Stomach (tissue), 9 donors: ENCODE data around the gene PRKG1. TPM values are rescaled to one million over a fixed set of nuclear protein-coding genes. Genes with fewer than 3 reads are reported as not detected.

Source experiments
- DNase-seq, 2 donors: peaks; one replicate each; pipeline versions ENCODE4 v3.0.0 to v3.0.0-alpha.2; 2013 to 2019
- H3K27ac ChIP-seq, 5 donors: fragments of 200-600 bp in 4 of 5; sonication (generic) in 4 of 5; one replicate each; pipeline ENCODE4 v1.5.1; 2013 to 2019; ENCODE audit warnings: mild to moderate bottlenecking in 1 of 5, moderate library complexity in 1 of 5
- H3K27me3 ChIP-seq, 3 donors: fragments of 200-600 bp; sonication (generic); one replicate each; pipeline ENCODE4 v1.5.1; 2017 to 2019; ENCODE audit warnings: mixed run types in 1 of 3
- H3K36me3 ChIP-seq, 4 donors: fragments of 200-600 bp; sonication (generic); 1 replicate in 3 of 4; 2 replicates in 1 of 4; pipeline ENCODE4 v1.5.1; 2016 to 2019
- H3K4me1 ChIP-seq, 4 donors: fragments of 200-600 bp; sonication (generic); one replicate each; pipeline ENCODE4 v1.5.1; 2016 to 2019
- H3K4me3 ChIP-seq, 4 donors: fragments of 200-600 bp; sonication (generic) in 3 of 4; one replicate each; pipeline ENCODE4 v1.5.1; 2016 to 2019; ENCODE audit warnings: mild to moderate bottlenecking in 1 of 4
- H3K9me3 ChIP-seq, 4 donors: fragments of 200-600 bp; sonication (generic); one replicate each; pipeline ENCODE4 v1.5.1; 2016 to 2019
- CTCF ChIP-seq, 7 experiments: fragments of 450-650 bp in 4 of 7; fragments of 200-600 bp in 3 of 7; sonication (generic) in 3 of 7; IDR thresholded peaks; one replicate each; pipeline ENCODE4 v1.5.1; 2016 to 2019; ENCODE audit warnings: antibody characterized with exemption in 7 of 7, control low read depth in 2 of 7, mild to moderate bottlenecking in 1 of 7
- EP300 ChIP-seq: sonication (generic); formaldehyde crosslinking; IDR thresholded peaks from one replicate; pipeline ENCODE4 v1.6.1; 2017; ENCODE audit warnings: antibody characterized with exemption
- POLR2A ChIP-seq, 4 donors: fragments of 450-650 bp; IDR thresholded peaks; one replicate each; pipeline ENCODE4 v1.6.1; 2016; ENCODE audit warnings: antibody characterized with exemption in 4 of 4, control low read depth in 2 of 4, mild to moderate bottlenecking in 1 of 4, moderate library complexity in 1 of 4
- POLR2AphosphoS5 ChIP-seq, 3 donors: sonication (generic); formaldehyde crosslinking; IDR thresholded peaks; one replicate each; pipeline ENCODE4 v1.6.1; 2016; ENCODE audit warnings: antibody characterized with exemption in 3 of 3
- WGBS, 5 donors: extraction: QIAGEN DNeasy Blood & Tissue Kit in 3 of 5; methylation state at CpG; one replicate each; pipeline versions ENCODE4 v1.1.5 to v1.1.7; 2013 to 2018; 5-methylcytosine and 5-hydroxymethylcytosine counted together
- intact Hi-C: fragments of 100-400 bp; cut with DNase I; formaldehyde crosslinking; loops from one replicate; pipeline ENCODE4 v1.15.1; 2023; ENCODE audit warnings: low total_unique reads
- polyA plus RNA-seq, 3 donors: library from polyadenylated mRNA; stranded (reverse); fragments of 200-250 nt; gene quantifications; one replicate each; pipeline ENCODE4 v1.2.3, GENCODE V29; 2013
- total RNA-seq, 5 donors: library from RNA; depleted of rRNA; stranded (reverse); fragments of >200 nt; gene quantifications; one replicate each; pipeline versions ENCODE4 v1.1.0 to v1.2.3, GENCODE V29; 2014 to 2016
- donor health status: healthy with polysubstance abuse.
- donor health status: Bipolar disorder and iron deficiency.
- donor health status: healthy.

Gene PRKG1
- total and polyA plus RNA-seq, 8 donors: 1.5 to 89.2 (median 14.3) TPM

GRCh38 chr10:52210161-52210560, 1135.9 kb downstream of the PRKG1 start:
- no peak overlapping the region for H3K4me3 ChIP-seq
- intact Hi-C loops: loop anchor here (10.0 kb wide), 1 partner anchor 1205 kb away; no protein-coding TSS in a partner anchor
- H3K36me3 ChIP-seq: no peaks in the 10 kb centered on the region
- no peaks in the 10 kb centered on the region for H3K27me3 ChIP-seq
- no peak overlapping the region for H3K27ac ChIP-seq
- no peak for DNase-seq
- H3K9me3 ChIP-seq: no peaks in the 10 kb centered on the region
- TF ChIP-seq CTCF (IDR thresholded peaks at IDR 0.05) (no peak), EP300 (no peak), POLR2A (IDR thresholded peaks at IDR 0.05) (no peak), POLR2AphosphoS5 (IDR thresholded peaks at IDR 0.05) (no peak)
- WGBS, 5 donors: 60 to 79% (median 73%) methylated on average over 6 of the region's 6 CpGs
- peaks cover 0 to 21% (median 4%) of the 10 kb centered on the region in 4 donors for H3K4me1 ChIP-seq

- H3K4me1 ChIP-seq: peaks cover 0 to 31% (median 6%) of the 10 kb centered on the region in 4 donors
- H3K36me3 ChIP-seq: no peaks in the 10 kb centered on the region
- H3K27ac ChIP-seq: peak overlapping the region in 3 of 5 donors; percentile 31 to 55 (median 44)
- TF ChIP-seq POLR2A (IDR thresholded peaks at IDR 0.05): no peak
- H3K4me3 ChIP-seq: no peak overlapping the region
- intact Hi-C loops: loop anchor here (10.0 kb wide), 1 partner anchor 1207 kb away; no protein-coding TSS in a partner anchor
- no peaks in the 10 kb centered on the region for H3K27me3 ChIP-seq
- H3K9me3 ChIP-seq: no peaks in the 10 kb centered on the region
- peak in 1 of 2 donors; percentile 55 for DNase-seq
- WGBS, 5 donors: 42 to 63% (median 55%) methylated on average over 4 of the region's 4 CpGs
Measured at GRCh38 chr10:52212062-52212461, 1137.8 kb downstream of the PRKG1 start.

- Histone ChIP-seq H3K4me1 (peaks cover 0 to 31% (median 6%) of the 10 kb centered on the region in 4 donors), H3K36me3 (no peaks in the 10 kb centered on the region), H3K9me3 (no peaks in the 10 kb centered on the region), H3K27ac (peak overlapping the region in 4 of 5 donors; percentile 31 to 63 (median 50)), H3K4me3 (no peak overlapping the region), H3K27me3 (no peaks in the 10 kb centered on the region)
- WGBS, 5 donors: 25 to 48% (median 39%) methylated on average over 4 of the region's 4 CpGs
- TF ChIP-seq POLR2AphosphoS5 (IDR thresholded peaks at IDR 0.05): no peak
- no peak for TF ChIP-seq EP300
- TF ChIP-seq CTCF (IDR thresholded peaks at IDR 0.05): no peak
- TF ChIP-seq POLR2A (IDR thresholded peaks at IDR 0.05): no peak
- intact Hi-C loops: loop anchor here (10.0 kb wide), 1 partner anchor 1208 kb away; no protein-coding TSS in a partner anchor
- peak in 1 of 2 donors; percentile 51 for DNase-seq
Measured at GRCh38 chr10:52212802-52213201, 1138.5 kb downstream of the PRKG1 start.

- intact Hi-C loops: loop anchor here (10.0 kb wide), 1 partner anchor 1209 kb away; no protein-coding TSS in a partner anchor
- Histone ChIP-seq H3K9me3 (no peaks in the 10 kb centered on the region), H3K27me3 (no peaks in the 10 kb centered on the region), H3K4me1 (peaks cover 0 to 31% (median 6%) of the 10 kb centered on the region in 4 donors), H3K4me3 (no peak overlapping the region), H3K27ac (peak overlapping the region; percentile 16 to 63 (median 44)), H3K36me3 (no peaks in the 10 kb centered on the region)
- TF ChIP-seq CTCF (IDR thresholded peaks at IDR 0.05) (no peak), POLR2AphosphoS5 (IDR thresholded peaks at IDR 0.05) (no peak), POLR2A (IDR thresholded peaks at IDR 0.05) (no peak)
- WGBS, 5 donors: 39 to 57% (median 42%) methylated on average over 3 of the region's 3 CpGs
- DNase-seq: peak in 1 of 2 donors; percentile 53
Measured at GRCh38 chr10:52213321-52213752, 1139.0 kb downstream of the PRKG1 start.

- peaks cover 0 to 31% (median 6%) of the 10 kb centered on the region in 4 donors for H3K4me1 ChIP-seq
- intact Hi-C loops: loop anchor here (10.0 kb wide), 1 partner anchor 1211 kb away; no protein-coding TSS in a partner anchor
- TF ChIP-seq POLR2AphosphoS5 (IDR thresholded peaks at IDR 0.05) (no peak), CTCF (IDR thresholded peaks at IDR 0.05) (peak in 5 of 7 experiments; percentile 64 to 80 (median 77)), EP300 (no peak)
- no peaks in the 10 kb centered on the region for H3K9me3 ChIP-seq
- no peak overlapping the region for H3K27ac ChIP-seq
- peak; percentile 43 to 91 for DNase-seq
- H3K4me3 ChIP-seq: no peak overlapping the region
- H3K36me3 ChIP-seq: no peaks in the 10 kb centered on the region
- no peaks in the 10 kb centered on the region for H3K27me3 ChIP-seq
Measured at GRCh38 chr10:52215745-52216361, 1141.6 kb downstream of the PRKG1 start.
